Right lung (tissue), 5 donors: ENCODE data around the gene SETD5. TPM values are rescaled to one million over a fixed set of nuclear protein-coding genes. Genes with fewer than 3 reads are reported as not detected.

ENCODE experiments used
- DNase-seq, 2 donors: peaks; one replicate each; pipeline ENCODE4 v3.0.0-alpha.2; 2013
- polyA plus RNA-seq, 5 donors: library from polyadenylated mRNA; unstranded; fragments of 120-200 nt; gene quantifications; one replicate each; pipeline versions ENCODE4 v1.2.1 to v1.2.3, GENCODE V29; 2013; ENCODE audit warnings: inconsistent platforms in 1 of 5, low replicate concordance in 1 of 5; ENCODE audit not compliant: insufficient read length in 5 of 5, insufficient read depth in 1 of 5

Gene SETD5
- polyA plus RNA-seq, 5 donors = 132 to 186 (median 159) TPM

DNA sequence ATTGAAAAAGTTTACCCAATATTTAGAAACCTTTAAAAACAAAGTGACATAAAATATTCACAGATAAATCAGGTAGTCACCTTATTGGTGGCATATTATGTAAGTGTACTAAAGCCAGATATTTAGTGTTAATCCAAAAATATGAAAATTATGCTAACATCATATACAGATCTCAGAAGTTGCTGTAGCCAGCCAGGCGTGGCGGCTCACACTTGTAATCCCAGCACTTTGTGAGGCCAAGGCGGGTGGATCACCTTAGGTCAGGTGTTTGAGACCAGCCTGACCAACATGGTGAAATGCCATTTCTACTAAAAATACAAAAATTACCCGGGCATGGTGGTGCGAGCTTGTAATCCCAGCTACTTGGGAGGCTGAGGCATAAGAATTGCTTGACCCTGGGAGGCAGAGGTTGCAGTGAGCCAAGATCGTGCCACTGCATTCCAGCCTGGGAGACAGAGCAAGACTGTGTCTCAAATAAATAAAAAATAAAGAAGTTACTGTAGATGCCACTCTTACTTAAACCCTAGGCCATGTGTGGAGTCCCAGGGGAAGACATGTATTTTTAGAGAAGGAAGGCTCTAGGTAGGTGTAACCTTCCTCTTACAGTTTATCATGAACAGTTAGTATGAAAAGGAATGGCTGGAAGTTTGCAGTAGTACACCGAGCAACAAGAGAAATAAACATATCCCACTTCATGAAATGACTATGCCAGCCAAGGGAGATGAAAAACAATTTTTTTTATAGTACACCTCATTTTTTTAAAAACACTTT lies 9.6 kb downstream of the SETD5 start:
- no peak for DNase-seq

DNA sequence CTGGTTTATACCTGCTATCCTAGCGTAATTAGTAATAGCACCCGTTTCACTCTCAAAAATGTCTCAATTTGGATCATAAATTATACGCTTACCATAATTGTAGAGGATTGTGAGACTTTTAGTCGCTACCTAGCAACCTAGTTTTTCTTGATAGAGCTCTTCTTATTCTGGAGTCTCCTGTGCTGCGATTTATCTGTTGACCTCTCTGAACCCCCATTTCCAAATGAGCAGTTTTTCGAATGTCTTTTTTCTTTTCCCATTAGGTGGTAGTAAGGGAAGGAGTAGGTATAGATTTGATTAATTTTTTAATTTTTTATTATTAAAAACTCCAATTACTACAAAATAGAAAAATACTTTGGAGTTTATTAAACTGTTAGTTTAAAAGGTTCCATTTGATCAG lies 10.6 kb downstream of the SETD5 start:
- DNase-seq = no peak

DNA sequence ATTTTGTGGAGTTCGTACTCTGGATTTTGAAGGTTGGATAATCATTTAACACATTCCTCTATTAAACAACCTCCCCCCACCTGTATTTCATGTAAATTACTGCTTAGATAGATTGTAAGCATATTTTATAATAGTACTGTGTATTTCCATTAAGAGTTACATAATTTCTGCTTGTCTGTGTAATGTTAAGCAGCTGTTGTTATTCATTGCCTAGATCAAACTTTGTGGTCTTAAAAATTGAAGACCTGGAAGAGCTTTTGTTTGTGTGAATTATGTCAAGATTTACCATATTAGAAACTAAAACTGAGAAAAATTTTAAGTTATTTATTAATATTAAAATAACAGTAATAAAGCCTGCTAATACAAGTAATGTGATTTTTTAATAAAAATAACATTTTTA lies 11.1 kb downstream of the SETD5 start:
- no peak for DNase-seq

DNA sequence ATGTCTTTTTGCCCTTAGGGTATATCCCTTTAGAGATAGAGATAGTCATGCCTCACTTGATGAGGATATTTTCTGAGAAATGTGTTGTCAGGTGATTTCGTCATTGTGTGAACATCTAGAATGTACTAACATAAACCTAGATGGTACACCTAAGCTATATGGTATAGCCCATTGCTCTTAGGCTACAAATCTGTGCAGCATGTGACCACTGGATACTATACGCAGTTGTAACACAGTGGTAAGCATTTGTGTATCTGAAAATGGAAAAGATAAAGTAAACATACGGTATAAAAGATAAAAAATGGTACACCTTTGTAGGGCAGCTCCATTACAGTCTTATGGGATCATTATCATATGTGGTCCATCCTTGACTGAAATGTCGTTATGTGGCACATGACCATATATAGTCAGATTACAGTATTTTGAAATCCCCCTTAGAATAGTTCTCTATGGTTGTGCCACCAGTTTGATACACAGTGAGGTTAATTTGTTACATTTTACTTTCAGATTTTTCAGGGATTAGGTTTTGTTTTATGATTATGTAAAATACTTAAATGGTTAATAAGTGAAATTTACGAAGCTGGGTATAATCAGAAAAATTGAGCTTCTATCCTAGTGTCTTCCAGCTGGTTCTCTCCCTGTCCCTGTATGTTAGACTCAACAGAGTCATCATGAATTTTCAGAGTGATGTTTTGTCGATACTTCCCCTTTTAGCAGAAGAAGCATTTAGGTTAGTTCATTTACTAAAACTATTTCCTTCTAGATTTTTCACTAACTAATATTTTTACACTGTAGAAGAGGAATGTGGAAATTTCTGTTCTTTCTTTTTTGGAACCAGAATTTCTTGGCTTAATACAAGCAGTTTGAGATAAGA lies 12.8 kb downstream of the SETD5 start:
- no peak for DNase-seq

DNA sequence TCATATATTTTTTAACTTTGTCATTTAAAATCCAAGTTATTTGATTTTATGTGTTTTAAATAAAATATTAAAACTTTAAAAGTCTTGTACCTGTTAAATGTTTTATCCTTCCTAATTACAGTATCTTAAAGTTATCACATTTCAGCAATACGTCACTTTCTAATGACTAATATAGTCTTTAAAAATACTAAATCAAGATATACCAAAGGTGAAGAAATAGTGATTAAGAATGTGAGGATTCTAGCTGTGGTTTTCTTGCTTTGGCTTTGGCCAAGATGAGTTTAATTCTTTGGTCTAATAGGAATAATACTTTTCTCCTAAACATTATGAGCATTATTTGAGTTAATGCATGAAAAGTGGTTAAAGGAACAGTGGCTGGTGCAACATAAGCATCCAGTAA lies 13.9 kb downstream of the SETD5 start:
- DNase-seq = no peak

DNA sequence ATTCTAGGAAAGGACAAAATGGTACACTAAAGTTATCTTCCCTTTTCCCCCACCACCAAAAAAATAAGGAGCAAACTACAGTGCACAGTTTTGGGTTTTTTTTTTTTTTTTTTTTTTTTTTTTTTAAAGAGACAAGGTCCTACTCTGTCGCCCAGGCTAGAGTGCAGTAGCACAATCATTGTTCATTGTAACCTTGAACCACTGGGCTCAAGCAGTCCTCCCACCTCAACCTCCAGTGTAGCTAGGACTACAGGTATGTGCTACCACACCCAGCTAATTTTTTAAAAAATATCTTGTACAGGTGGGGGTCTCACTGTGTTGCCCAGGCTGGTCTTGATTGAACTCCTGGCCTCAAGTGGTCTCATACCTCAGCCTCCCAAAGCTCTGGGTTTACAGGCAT lies 14.9 kb downstream of the SETD5 start:
- DNase-seq = no peak

DNA sequence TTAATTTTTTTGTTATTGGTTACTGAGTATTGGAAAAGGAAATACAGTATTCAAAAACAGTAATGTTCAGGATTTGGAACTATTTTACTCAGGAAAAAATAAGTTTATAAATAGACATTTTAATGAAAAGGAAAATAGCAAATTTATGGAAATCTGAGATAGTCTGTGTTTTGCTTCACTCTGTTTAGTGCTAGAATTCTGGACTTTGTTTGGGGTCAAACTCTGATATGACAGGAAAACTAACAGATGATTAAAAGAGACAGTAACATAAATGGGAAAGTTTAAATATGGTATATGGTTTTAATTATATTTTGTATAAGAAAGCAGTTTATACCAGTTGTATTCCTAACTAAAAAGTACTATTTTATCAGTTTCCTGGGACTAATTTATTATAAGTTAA lies 17.4 kb downstream of the SETD5 start:
- no peak for DNase-seq

DNA sequence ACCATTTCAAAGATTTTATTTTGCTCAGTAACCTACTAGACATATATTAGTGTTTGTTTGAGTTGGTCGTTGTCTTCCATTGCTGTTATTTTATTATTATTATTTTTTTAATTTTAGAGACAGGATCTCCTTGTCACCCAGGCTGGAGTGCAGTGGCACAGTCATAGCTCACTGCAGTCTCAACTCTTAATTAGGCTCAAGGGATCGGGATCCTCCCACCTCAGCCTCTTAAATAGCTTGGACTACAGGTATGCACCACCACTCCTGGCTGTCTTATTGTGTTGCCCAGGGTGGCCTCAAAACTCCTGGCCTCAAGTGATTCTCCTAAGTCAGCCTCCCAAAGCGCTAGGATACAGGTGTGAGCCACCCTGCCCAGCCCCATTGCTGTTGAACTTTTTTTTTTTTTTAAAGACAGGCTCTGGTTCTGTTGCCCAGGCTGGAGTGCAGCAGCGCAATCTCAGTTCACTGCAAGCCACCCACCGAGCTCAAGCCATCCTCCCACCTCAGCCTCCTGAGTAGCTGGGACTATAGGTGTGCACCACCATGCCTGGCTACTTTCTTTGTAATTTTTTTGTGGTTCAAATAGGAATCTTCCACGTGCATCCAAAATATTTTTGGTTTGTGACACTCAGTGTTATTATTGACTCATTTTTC lies 18.2 kb downstream of the SETD5 start:
- no peak for DNase-seq

DNA sequence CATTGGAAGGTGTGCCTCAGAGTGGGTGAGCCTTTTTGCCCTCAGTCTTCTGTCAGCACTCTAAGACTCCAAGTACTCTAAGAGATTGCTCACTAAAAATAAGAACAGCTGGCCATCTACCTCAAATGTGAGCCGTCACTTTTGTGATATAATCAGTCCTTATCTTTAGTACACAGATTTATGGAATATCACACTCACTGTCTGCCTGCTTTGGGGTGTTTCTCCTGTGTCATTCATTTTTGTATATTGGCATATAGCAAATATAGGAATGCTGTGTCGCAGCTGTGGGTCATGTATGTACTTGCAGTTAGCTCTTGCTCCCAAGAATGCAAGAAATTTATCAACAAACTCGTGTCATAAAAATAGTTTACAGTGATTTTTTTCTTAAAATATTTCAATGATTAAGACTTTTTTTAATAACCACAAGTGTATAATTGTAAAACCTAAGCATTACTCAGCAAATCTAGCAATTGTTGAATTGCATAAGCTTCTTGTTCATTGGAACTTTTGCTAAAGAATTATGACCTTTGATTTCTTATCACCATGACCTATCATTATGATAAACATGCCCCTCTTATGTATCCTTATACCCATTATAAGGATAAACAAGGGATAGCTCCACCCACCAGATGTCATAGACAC lies 18.8 kb downstream of the SETD5 start:
- DNase-seq = no peak

DNA sequence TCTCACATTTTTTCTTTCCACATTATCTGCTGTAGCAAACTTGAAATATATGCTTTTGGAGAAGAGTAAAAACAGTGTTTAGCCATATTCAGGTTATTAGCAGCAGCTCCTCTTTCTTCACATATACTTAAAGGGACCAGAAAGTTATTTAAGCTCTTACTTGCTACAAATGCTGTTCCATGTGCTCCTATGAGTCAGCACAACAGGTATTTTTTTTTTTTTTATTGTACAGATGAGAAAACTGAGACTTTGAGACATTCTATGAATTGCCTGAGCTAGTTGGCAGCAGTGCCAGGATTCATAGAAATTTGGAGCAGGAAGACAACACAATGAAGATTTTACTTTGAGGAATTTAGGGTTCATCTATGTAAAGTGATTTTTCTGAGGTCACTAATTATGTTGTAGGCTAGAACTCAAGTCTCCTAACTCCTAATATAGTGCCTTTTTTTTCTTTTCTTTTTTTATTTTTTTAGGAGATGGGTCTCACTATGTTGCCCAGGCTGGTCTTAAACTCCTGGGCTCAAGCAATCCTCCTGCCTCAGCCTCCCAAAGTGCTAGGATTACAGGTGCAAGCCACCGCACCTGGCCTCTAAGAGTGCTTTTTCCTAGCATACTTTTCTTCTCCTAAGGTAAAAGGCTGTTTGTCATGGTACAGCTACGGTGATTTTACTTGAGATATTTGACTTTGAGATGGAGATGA lies 23.6 kb downstream of the SETD5 start:
- no peak for DNase-seq

DNA sequence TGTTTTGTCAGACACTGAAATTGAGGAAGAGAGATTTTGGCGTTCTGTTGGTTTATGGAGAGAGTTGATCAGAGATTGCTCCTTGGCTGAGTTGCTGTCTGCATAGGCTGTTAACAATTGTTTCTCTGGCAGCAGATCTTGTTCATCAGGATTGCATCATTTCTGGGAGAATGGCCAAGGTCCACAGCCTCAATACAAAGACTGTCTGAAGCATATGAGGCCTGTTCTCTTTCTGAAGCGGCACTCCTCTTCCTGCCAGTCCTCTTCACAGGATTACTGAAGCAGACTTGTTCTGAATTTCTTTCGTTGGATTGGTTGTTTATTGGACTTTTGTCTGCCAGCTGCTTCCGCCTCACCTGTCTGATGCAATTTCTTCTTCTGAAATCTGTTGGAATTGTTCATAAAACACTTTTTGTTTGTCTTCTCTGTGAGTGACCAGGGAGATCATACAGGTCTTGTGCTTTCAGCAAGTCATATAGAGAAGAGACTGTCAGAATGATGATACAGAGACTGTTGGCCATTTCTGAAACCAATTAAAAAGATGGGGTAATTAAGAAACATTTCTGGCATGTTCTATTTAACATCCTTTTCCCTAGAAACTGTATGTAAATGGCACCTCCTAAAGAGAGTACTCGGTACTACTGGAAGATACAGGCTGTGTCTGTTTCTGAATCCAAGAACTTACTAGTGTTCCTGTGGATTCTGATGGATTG lies 25.5 kb downstream of the SETD5 start:
- peak; percentile 94 to 96 for DNase-seq

DNA sequence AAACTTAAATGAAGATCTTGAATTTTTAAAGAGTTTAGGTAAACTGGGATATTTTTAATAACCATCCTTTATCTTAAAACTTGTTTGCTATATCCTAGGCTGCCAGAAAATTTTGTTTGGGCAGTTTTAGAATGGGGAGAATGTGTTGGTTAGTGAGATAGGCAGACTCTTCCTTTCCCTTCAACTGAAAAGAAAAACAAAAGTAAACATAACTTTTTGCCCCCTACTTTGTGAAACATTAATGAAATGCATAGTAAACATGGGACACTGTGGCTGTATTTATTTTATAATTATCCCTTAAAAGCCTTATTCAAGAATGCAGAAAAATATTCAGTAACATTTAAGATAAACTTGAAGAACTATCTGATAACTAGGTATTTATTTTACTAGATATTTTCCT lies 31.0 kb downstream of the SETD5 start:
- no peak for DNase-seq

DNA sequence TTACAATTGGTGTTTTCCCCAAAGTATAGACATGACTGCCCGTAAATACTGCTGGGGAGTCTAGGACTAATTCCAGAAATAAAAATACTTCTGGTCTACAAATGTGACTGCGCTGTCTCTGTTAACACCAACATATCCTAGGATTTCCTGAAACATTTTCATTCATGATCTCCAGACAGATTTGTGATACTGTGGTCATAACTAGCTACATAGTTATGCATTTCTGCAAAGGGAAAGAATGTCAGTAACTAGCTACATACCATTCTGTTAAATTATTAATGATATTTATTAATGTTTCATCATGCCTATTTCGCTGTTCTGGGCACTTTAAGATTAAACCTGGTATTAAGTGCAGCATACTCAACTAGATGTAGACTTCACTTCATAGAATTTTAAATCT lies 33.3 kb downstream of the SETD5 start:
- DNase-seq = no peak

DNA sequence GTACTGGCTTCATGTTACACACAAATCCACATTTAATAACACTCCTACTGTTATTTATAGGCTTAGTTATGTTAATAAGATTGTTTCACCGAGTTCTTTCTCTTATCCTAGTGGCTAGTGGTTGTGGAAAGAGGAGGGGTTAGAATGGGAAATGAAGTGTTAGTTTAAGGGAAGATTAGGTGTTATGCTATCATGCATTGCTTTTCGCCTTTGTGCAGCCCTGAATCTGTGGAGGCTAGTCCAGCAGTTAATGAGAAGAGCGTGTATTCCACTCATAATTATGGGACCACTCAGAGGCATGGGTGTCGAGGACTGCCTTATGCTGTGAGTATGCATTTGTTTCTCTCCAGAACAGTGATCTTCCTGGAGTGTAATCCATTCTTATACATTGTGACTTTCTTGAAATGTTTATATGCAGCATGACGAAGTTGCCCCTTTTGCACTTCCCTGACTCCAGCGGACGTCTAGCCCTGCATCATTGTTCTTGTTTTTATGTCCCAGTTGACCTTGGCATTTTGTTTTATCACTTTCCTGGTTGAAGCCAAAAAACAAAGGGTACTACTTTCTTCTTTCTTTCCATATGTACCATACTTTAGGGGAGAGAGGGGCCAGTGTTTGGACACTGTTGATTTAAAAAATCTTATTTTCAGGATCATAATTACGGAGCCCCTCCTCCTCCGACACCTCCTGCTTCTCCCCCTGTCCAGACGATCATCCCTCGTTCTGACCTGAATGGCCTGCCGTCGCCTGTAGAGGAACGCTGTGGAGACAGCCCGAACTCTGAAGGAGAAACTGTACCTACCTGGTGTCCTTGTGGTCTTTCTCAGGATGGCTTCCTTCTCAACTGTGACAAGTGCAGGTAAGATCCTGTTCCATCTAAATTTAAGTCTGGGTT lies 36.5 kb downstream of the SETD5 start:
- peak; percentile 23 to 40 for DNase-seq

DNA sequence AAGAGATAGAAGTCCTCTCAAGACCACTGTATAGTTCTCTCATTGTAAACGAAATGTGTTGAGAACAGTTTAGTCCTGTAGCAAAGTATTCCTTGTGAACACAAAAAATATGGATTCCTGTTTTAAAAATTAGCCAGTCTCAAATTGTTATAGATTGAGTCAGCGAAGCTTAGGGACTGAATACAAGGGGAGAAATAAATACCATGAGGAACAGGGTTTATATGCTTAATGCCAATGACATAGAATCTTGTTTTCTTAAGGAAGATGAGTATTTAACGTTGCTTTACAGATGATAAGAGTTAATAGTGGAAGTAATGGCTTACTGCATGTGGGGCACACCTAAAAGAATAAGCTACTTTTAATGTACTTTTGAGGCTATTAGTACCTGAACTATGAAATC lies 37.9 kb downstream of the SETD5 start:
- DNase-seq = no peak

DNA sequence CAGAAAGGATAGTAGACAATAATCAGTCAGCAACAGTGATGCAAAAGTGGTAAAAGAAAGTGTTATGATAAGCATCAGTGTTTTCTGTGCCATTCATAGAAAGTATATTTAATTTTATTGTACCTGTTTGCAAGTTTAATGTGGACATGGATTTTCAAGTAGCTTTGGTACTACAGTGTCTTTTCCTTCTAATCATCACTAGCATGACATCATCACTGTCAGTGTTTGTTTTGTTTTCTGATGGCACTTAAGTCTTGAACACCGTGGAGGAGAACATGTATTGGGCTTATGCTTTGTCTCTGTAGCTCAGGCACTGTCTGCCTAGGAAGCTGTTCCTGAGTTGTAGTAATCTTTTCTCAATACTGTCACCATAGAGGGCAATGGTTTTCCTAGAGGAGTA lies 41.9 kb downstream of the SETD5 start:
- DNase-seq = no peak

DNA sequence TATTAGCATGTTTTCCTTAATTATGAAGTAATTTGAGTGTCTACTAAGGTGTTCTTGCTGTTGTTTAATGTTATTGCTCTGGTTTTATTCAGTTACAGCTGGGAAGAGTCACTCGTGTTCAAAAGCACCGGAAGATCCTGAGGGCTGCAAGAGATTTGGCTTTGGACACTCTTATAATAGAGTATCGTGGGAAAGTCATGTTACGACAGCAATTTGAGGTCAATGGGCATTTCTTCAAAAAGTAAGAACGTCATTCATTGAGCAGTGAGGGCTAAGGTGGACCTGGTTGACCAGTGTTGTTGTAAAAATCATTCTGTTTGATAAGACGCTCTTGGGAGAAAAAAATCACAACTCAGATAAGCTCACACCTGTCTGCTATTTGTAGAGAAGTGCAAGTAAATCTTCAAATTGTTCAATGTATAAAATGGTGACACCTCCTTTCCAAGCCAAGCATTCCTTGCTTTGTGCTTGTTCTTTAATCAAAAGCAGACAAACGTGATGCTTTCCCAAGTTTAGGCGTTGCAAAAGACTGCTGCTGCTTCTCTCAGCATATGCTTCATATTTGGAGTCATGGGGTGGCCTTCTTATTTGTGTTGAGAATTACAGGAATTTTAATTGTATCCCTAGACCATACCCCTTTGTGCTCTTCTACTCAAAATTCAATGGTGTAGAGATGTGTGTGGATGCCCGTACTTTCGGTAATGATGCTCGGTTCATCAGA lies 44.2 kb downstream of the SETD5 start:
- DNase-seq = no peak

DNA sequence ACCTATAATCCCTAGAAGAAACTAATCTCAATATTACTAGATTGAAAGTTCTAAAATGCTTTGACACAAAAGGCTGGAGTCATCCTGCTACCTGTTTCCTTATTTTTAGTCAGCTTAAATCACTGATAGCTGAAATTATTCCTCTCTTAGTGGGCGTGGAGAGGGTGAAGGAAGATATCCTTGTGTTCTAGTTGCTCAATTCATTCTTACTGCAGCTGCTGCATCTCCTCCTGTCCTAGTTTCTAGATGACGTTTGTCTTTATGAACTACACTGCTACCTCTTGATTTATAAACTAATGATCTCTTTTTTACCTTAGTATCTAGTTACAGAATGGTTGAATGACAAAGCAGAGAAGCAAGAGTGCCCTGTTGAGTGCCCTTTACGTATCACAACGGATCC lies 50.7 kb downstream of the SETD5 start:
- DNase-seq = no peak

DNA sequence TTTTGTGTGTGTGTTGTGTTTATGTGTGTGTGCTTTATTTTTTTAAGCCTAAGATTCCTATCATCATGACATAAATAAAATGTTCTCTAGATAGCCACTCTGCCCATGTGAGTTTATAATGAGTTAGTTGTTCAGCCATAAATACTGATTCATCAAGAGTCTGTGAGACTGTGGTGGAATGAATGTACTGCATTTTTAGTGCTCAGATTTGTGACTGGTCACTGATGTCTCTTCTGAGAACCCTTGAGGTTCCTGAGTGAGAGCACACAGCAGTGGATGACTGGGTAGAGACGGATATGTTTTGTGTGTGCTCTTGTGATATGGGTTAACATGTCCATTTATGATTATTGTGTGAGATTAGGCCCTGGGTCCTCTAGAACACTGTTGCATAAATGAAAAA lies 51.2 kb downstream of the SETD5 start:
- no peak for DNase-seq
